Measurements from ENCODE around the gene APOBEC3H. TPM values are rescaled to one million over a fixed set of nuclear protein-coding genes. Genes with fewer than 3 reads are reported as not detected.
A peak's percentile ranks its signal among the peaks of the same experiment; 100 is the strongest.
"Not testable (repeated sequence)": the region's sequence is repeated elsewhere in the genome, so short reads cannot be mapped to it uniquely, and the experiment has no call there.

APOBEC3H gene
- total and polyA plus RNA-seq, 4 experiments from 2014 or later = 5.7 to 8.5 (median 6.9) TPM

DNA sequence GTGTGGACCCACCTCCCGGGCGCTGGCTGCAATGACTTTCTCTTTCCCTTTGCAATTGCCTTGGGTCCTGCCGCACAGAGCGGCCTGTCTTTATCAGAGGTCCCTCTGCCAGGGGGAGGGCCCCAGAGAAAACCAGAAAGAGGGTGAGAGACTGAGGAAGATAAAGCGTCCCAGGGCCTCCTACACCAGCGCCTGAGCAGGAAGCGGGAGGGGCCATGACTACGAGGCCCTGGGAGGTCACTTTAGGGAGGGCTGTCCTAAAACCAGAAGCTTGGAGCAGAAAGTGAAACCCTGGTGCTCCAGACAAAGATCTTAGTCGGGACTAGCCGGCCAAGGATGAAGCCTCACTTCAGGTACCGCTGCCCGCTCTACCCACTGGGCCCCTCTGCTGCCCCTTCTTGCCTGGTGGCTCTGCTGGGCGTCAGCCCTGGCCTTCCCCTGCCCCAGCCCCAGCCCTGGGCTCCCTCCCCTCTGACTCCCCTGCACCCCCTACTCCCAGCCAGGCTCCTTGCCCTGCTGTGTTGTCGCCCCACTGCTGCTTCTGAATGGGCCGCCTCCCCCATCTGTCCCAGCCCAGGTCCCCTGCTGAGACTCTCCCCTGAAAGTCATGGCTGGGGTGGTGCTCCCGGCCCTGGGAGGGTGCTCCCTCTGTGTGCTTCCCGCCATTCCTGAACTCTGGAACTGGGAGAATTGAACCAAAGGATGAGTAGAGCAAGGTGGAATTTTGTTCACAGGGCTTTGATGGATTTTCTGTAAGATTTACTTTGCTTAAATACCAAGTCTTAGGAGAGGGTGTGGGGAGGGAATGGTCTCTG, 19.8 kb upstream of the APOBEC3H start, which contains the start of gene APOBEC3G:
Gene APOBEC3G (plus strand): TSS at position 250 of the 815 bp plus-strand sequence. CDS start 87 bp downstream, at position 337.
- not testable (repeated sequence) for H3K27me3 ChIP-seq (ENCODE audit: insufficient read depth, low read length); H3K27me3 Mint-ChIP-seq; H3K9me3 ChIP-seq (ENCODE audit: control insufficient read depth in 1 of 2, low read length in 2 of 2); H3K9me3 Mint-ChIP-seq
- H3K4me1 ChIP-seq (ENCODE audit: insufficient read depth, low read length) = peaks cover 42% of the 10 kb centered on the region
- peak; percentile 52 to 83 (median 62) for DNase-seq
- H3K4me1 Mint-ChIP-seq = peaks cover 22 to 58% (median 42%) of the 10 kb centered on the region in 4 donors
- H3K36me3 ChIP-seq (ENCODE audit: insufficient read depth, low read length) = peaks cover 13% of the 10 kb centered on the region
- ChIA-PET CTCF (ENCODE audit: partially characterized antibody) (interaction anchor here (0.9 to 1.6 kb wide), 2 partner anchors 40 to 209 kb away, joined by 3 to 5 read pairs; no protein-coding TSS in a partner anchor), POLR2A (ENCODE audit: partially characterized antibody) (interaction anchor here (0.6 to 3.3 kb wide), 4 partner anchors 13 to 62 kb away, joined by 3 to 39 read pairs (median 4); no protein-coding TSS in a partner anchor)
- peaks cover 18 to 28% of the 10 kb centered on the region in 2 donors for H3K36me3 Mint-ChIP-seq
- peak within 1 kb of the TSS; percentile 96 for H3K27ac ChIP-seq (ENCODE audit: low read depth, low read length)
- peak within 1 kb of the TSS; percentile 89 to 93 (median 90) for H3K4me3 Mint-ChIP-seq
- H3K27ac Mint-ChIP-seq = peak within 1 kb of the TSS; percentile 93 to 98 (median 95)
- peak within 1 kb of the TSS; percentile 78 to 86 for H3K4me3 ChIP-seq (ENCODE audit: low read length in 2 of 2)
- intact Hi-C loops (cut with micrococcal nuclease) = loop anchor here (5.0 kb wide), 1 partner anchor 40 kb away; no protein-coding TSS in a partner anchor

DNA sequence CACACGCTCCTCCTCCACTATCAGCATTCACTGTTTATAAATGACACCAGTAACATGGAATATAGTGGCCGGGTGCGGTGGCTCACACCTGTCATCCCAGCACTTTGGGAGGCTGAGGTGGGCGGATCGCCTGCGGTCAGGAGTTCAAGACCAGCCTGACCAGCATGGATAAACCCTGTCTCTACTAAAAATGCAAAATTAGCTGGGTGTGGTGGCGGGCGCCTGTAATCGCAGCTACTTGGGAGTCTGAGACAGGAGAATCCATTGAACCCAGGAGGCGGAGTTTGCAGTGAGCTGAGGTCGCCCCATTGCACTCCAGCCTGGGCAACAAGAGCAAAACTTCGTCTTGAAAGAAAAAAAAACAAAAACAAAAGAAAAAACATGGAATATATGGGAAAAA, 19.1 kb upstream of the APOBEC3H start:
- not testable (repeated sequence) for H3K9me3 Mint-ChIP-seq; H3K9me3 ChIP-seq (ENCODE audit: control insufficient read depth in 1 of 2, low read length in 2 of 2); H3K27me3 ChIP-seq (ENCODE audit: insufficient read depth, low read length); DNase-seq; H3K27me3 Mint-ChIP-seq
- Histone ChIP-seq H3K4me3 (ENCODE audit: low read length in 2 of 2) (peak overlapping the region; percentile 78 to 86), H3K27ac (ENCODE audit: low read depth, low read length) (peak overlapping the region; percentile 96), H3K36me3 (ENCODE audit: insufficient read depth, low read length) (peaks cover 13% of the 10 kb centered on the region), H3K4me1 (ENCODE audit: insufficient read depth, low read length) (peaks cover 47% of the 10 kb centered on the region)
- peak overlapping the region; percentile 89 to 93 (median 90) for H3K4me3 Mint-ChIP-seq
- ChIA-PET POLR2A (ENCODE audit: partially characterized antibody) (interaction anchor here (0.8 to 3.3 kb wide), 5 partner anchors 10 to 63 kb away, joined by 3 to 39 read pairs (median 5); no protein-coding TSS in a partner anchor), CTCF (ENCODE audit: partially characterized antibody) (interaction anchor here (0.9 to 1.6 kb wide), 3 partner anchors 20 to 209 kb away, joined by 3 to 5 read pairs (median 3); no protein-coding TSS in a partner anchor)
- H3K36me3 Mint-ChIP-seq = peaks cover 18 to 33% of the 10 kb centered on the region in 2 donors
- intact Hi-C loops (cut with micrococcal nuclease) = loop anchor here (5.0 kb wide), 1 partner anchor 39 kb away; no protein-coding TSS in a partner anchor
- peaks cover 22 to 65% (median 46%) of the 10 kb centered on the region in 4 donors for H3K4me1 Mint-ChIP-seq
- peak overlapping the region; percentile 93 to 97 (median 95) for H3K27ac Mint-ChIP-seq

DNA sequence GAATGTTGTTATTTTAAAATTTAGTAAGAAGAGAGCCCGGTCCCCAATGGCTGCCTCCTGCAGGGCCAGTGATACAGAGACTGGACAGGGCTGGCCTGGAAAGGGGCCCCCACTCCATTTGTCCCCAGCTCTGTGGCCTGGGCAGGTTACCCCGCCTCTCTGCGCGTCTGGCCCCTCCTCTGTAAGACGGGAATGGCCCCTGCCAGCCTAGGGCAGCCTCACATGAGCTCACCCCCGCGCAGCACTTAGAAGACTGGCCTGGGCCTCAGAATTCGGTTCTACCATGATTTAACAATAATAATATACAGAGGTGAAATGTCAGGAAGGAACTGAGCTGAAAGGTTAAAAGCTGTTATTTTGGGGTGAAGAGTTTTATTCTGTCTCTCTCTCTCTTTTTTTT, 18.7 kb upstream of the APOBEC3H start:
- Histone ChIP-seq H3K27ac (ENCODE audit: low read depth, low read length) (peak overlapping the region; percentile 96), H3K4me1 (ENCODE audit: insufficient read depth, low read length) (peaks cover 51% of the 10 kb centered on the region), H3K4me3 (ENCODE audit: low read length in 2 of 2) (peak overlapping the region in 1 of 2 donors; percentile 86), H3K36me3 (ENCODE audit: insufficient read depth, low read length) (peaks cover 13% of the 10 kb centered on the region), H3K9me3 (ENCODE audit: control insufficient read depth in 1 of 2, low read length in 2 of 2) (no peaks in the 10 kb centered on the region), H3K27me3 (ENCODE audit: insufficient read depth, low read length) (no peaks in the 10 kb centered on the region)
- H3K4me1 Mint-ChIP-seq = peaks cover 22 to 69% (median 50%) of the 10 kb centered on the region in 4 donors
- no peaks in the 10 kb centered on the region for H3K9me3 Mint-ChIP-seq
- intact Hi-C loops (cut with micrococcal nuclease) = loop anchor here (5.0 kb wide), 1 partner anchor 39 kb away; no protein-coding TSS in a partner anchor
- H3K27me3 Mint-ChIP-seq = no peaks in the 10 kb centered on the region
- peak overlapping the region; percentile 89 to 93 (median 90) for H3K4me3 Mint-ChIP-seq
- no peak for DNase-seq
- peak overlapping the region; percentile 93 to 97 (median 95) for H3K27ac Mint-ChIP-seq
- peaks cover 18 to 37% of the 10 kb centered on the region in 2 donors for H3K36me3 Mint-ChIP-seq
- POLR2A ChIA-PET (ENCODE audit: partially characterized antibody) = interaction anchor here (0.8 to 3.3 kb wide), 5 partner anchors 11 to 63 kb away, joined by 3 to 39 read pairs (median 5); no protein-coding TSS in a partner anchor
- CTCF ChIA-PET (ENCODE audit: partially characterized antibody) = interaction anchor here (0.9 to 1.6 kb wide), 4 partner anchors 12 to 210 kb away, joined by 3 to 5 read pairs (median 3); no protein-coding TSS in a partner anchor

- not testable (repeated sequence) for H3K9me3 ChIP-seq (ENCODE audit: control insufficient read depth in 1 of 2, low read length in 2 of 2); DNase-seq; H3K27me3 Mint-ChIP-seq; H3K4me3 ChIP-seq (ENCODE audit: low read length in 2 of 2); H3K9me3 Mint-ChIP-seq; H3K27me3 ChIP-seq (ENCODE audit: insufficient read depth, low read length)
- POLR2A ChIA-PET (ENCODE audit: partially characterized antibody) = interaction anchor here (1.1 to 3.3 kb wide), 3 partner anchors 11 to 16 kb away, joined by 3 to 39 read pairs (median 5); no protein-coding TSS in a partner anchor
- Mint-ChIP-seq H3K4me1 (peaks cover 22 to 70% (median 51%) of the 10 kb centered on the region in 4 donors), H3K4me3 (peak overlapping the region; percentile 20 to 93 (median 90)), H3K27ac (peak overlapping the region in 5 of 7 donors; percentile 50 to 95 (median 93)), H3K36me3 (peaks cover 18 to 39% of the 10 kb centered on the region in 2 donors)
- intact Hi-C loops (cut with micrococcal nuclease) = loop anchor here (5.0 kb wide), 1 partner anchor 38 kb away; no protein-coding TSS in a partner anchor
- Histone ChIP-seq H3K36me3 (ENCODE audit: insufficient read depth, low read length) (peaks cover 20% of the 10 kb centered on the region), H3K27ac (ENCODE audit: low read depth, low read length) (peak overlapping the region; percentile 96), H3K4me1 (ENCODE audit: insufficient read depth, low read length) (peaks cover 55% of the 10 kb centered on the region)
- CTCF ChIA-PET (ENCODE audit: partially characterized antibody) = interaction anchor here (0.7 to 1.2 kb wide), 4 partner anchors 11 to 1261 kb away, joined by 3 read pairs; no protein-coding TSS in a partner anchor
Observed at GRCh38 chr22:39079054-39079637, 17.9 kb upstream of the APOBEC3H start.

DNA sequence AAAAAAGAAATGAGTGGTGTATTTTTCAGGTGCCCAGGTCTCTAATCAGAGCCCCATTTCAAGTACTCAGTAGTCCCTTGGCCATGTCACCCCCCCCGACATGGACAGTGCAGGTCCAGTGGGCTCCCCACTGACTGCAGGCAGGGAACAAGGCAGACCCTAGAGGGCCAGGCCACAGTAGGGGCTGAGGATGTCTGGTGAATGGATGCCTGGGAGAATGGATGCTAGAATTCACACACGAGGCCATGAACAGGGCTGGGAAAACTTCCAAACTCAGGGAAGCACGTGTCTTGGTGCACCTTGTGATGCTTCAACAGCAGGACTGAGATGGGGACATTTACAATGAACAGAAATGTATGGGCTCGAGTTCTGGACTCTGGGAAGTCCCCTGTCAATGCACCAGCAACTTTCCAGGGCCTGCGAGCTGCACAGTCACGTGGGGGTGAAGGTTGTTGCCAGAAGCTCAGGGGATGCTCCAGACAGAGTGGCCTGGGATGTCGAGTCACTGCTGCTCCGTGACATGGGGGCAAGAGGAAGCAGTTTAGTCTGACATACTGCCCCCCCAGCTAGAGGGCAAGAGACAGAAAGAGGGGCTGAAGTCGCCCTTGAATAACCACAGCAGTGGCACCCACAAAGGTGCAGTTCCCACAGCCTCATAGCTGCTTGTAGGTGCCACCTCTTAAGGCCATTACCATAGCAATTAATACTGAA, 16.8 kb upstream of the APOBEC3H start:
- no peaks in the 10 kb centered on the region for H3K27me3 Mint-ChIP-seq
- POLR2A ChIA-PET (ENCODE audit: partially characterized antibody) = interaction anchor here (0.7 to 0.9 kb wide), 2 partner anchors 10 to 11 kb away, joined by 3 to 6 read pairs; no protein-coding TSS in a partner anchor

DNA sequence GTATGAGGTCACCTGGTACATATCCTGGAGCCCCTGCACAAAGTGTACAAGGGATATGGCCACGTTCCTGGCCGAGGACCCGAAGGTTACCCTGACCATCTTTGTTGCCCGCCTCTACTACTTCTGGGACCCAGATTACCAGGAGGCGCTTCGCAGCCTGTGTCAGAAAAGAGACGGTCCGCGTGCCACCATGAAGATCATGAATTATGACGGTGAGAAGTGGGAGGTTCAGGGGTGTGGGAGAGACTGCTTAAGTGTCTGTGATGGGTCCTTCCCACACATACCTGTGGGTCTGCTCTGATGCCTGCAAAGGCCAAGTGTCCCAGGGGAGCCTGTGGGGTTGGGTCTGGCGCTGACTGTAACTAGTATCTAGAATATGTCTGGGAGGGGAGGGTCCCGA, 16.0 kb upstream of the APOBEC3H start:
- DNase-seq = no peak
- H3K4me1 ChIP-seq (ENCODE audit: insufficient read depth, low read length) = peaks cover 55% of the 10 kb centered on the region
- H3K4me3 ChIP-seq (ENCODE audit: low read length in 2 of 2) = no peak overlapping the region
- H3K36me3 ChIP-seq (ENCODE audit: insufficient read depth, low read length) = peaks cover 20% of the 10 kb centered on the region
- H3K27me3 Mint-ChIP-seq = no peaks in the 10 kb centered on the region
- H3K27ac ChIP-seq (ENCODE audit: low read depth, low read length) = peak overlapping the region; percentile 44
- H3K27ac Mint-ChIP-seq = peak overlapping the region; percentile 42 to 94 (median 88)
- peaks cover 17 to 77% (median 51%) of the 10 kb centered on the region in 4 donors for H3K4me1 Mint-ChIP-seq
- intact Hi-C loops (cut with micrococcal nuclease) = no loop called here
- ChIA-PET POLR2A (ENCODE audit: partially characterized antibody) (interaction anchor here (0.9 kb wide), 1 partner anchor 9 kb away, joined by 6 read pairs; no protein-coding TSS in a partner anchor), CTCF (ENCODE audit: partially characterized antibody) (interaction anchor here (0.9 to 1.1 kb wide), 3 partner anchors 8 to 37 kb away, joined by 3 to 4 read pairs (median 3); no protein-coding TSS in a partner anchor)
- no peaks in the 10 kb centered on the region for H3K9me3 Mint-ChIP-seq
- H3K27me3 ChIP-seq (ENCODE audit: insufficient read depth, low read length) = no peaks in the 10 kb centered on the region
- H3K9me3 ChIP-seq (ENCODE audit: control insufficient read depth in 1 of 2, low read length in 2 of 2) = no peaks in the 10 kb centered on the region
- H3K36me3 Mint-ChIP-seq = peaks cover 18 to 44% of the 10 kb centered on the region in 2 donors
- peak overlapping the region in 7 of 8 donors; percentile 19 to 74 (median 48) for H3K4me3 Mint-ChIP-seq

More for the DNA sequence above, 16.8 kb upstream of the APOBEC3H start:
- Histone ChIP-seq H3K9me3 (ENCODE audit: control insufficient read depth in 1 of 2, low read length in 2 of 2) (no peaks in the 10 kb centered on the region), H3K27ac (ENCODE audit: low read depth, low read length) (peak overlapping the region; percentile 29), H3K36me3 (ENCODE audit: insufficient read depth, low read length) (peaks cover 20% of the 10 kb centered on the region), H3K4me3 (ENCODE audit: low read length in 2 of 2) (no peak overlapping the region), H3K4me1 (ENCODE audit: insufficient read depth, low read length) (peaks cover 55% of the 10 kb centered on the region), H3K27me3 (ENCODE audit: insufficient read depth, low read length) (no peaks in the 10 kb centered on the region)
- CTCF ChIA-PET (ENCODE audit: partially characterized antibody) = interaction anchor here (0.7 to 1.2 kb wide), 5 partner anchors 9 to 1260 kb away, joined by 3 to 4 read pairs (median 3); no protein-coding TSS in a partner anchor
- intact Hi-C loops (cut with micrococcal nuclease) = no loop called here
- Mint-ChIP-seq H3K36me3 (peaks cover 18 to 43% of the 10 kb centered on the region in 2 donors), H3K27ac (peak overlapping the region; percentile 70 to 94 (median 83)), H3K9me3 (no peaks in the 10 kb centered on the region), H3K4me1 (peaks cover 20 to 72% (median 52%) of the 10 kb centered on the region in 4 donors), H3K4me3 (peak overlapping the region in 6 of 8 donors; percentile 26 to 84 (median 60))
- peak in 1 of 5 donors; percentile 78 for DNase-seq
